ENCODE results near the gene HORMAD2. TPM values are rescaled to one million over a fixed set of nuclear protein-coding genes. Genes with fewer than 3 reads are reported as not detected.

Gene HORMAD2
- total and polyA plus RNA-seq, 9 of the 15 experiments (the other 6 are each of a cell fraction or from before 2014, with no cell fraction given), result not detected

DNA sequence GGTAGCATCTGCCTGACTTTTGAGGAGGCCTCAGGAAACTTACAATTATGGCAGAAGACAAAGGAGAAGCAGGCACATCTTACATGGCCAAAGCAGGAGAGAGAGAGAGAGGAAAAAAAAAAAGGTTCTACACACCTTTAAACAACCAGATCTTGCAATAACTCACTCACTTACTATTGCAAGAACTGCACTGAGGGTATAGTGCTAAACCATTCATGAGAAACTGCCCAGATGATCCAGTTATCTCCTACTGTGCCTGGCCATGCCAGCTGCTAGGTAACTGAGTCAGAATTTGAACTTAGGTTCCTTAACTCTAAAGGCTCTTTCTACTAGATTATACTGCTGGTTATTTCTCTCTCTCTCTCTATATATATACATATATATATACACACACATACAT, 7.3 kb downstream of the HORMAD2 start:
- CTCF ChIA-PET (ENCODE audit: low intra/inter-chr PET ratio), result interaction anchor here (0.9 to 2.4 kb wide), 3 partner anchors 360 to 452 kb away, joined by 3 to 29 read pairs (median 14); no protein-coding TSS in a partner anchor
- Histone ChIP-seq H4K20me1 (replicated peaks; ENCODE audit: control insufficient read depth, insufficient read depth, low read length) (no peaks in the 10 kb centered on the region), H3K36me3 (ENCODE audit: control insufficient read depth, insufficient read depth, low read length) (no peaks in the 10 kb centered on the region), H3K4me1 (replicated peaks in 1 of 2; ENCODE audit: control insufficient read depth in 2 of 2, insufficient read depth in 2 of 2, low read length in 2 of 2) (no peaks in the 10 kb centered on the region; a peak in 1 of 5 replicates), H2AFZ (ENCODE audit: low read depth, low read length) (no peak overlapping the region), H3K27me3 (ENCODE audit: control insufficient read depth in 2 of 2, insufficient read depth in 2 of 2, low read length in 2 of 2) (no peaks in the 10 kb centered on the region), H3K9ac (ENCODE audit: insufficient read depth in 1 of 2, low read depth in 2 of 2, low read length in 2 of 2) (no peak overlapping the region), H3K9me1 (ENCODE audit: control insufficient read depth, insufficient read depth, low read length) (no peaks in the 10 kb centered on the region), H3K4me2 (ENCODE audit: insufficient read depth, low read length) (no peak overlapping the region), H3K79me2 (ENCODE audit: control insufficient read depth, insufficient read depth, low read length) (no peaks in the 10 kb centered on the region), H3K4me3 (no peak overlapping the region), H3K27ac (ENCODE audit: extremely low read depth, low read depth, low read length) (no peak overlapping the region), H3K9me3 (replicated peaks; ENCODE audit: control insufficient read depth, insufficient read depth, low read depth, low read length) (no peaks in the 10 kb centered on the region)
- POLR2A ChIA-PET, result no interaction called here
- no peak for ATAC-seq
- DNase-seq (ENCODE audit: extremely low read depth in 1 of 4, low spot score in 3 of 4), result no peak
- intact Hi-C loops (cut with micrococcal nuclease), result loop anchor here (2.0 to 5.0 kb wide), 2 partner anchors 385 to 453 kb away; no protein-coding TSS in a partner anchor
- TF ChIP-seq ZNF263 (CRISPR knock-in tag; IDR thresholded peaks at IDR 0.05; ENCODE audit: borderline replicate concordance) (no peak), C11orf30 (IDR thresholded peaks at IDR 0.05; ENCODE audit: low read depth) (no peak), KLF6 (CRISPR knock-in tag; IDR thresholded peaks at IDR 0.05; ENCODE audit: borderline replicate concordance) (no peak), ZNF584 (CRISPR knock-in tag; IDR thresholded peaks at IDR 0.05; ENCODE audit: low read depth) (no peak), ZBED1 (IDR thresholded peaks at IDR 0.05) (no peak), CBX3 (IDR thresholded peaks at IDR 0.05; ENCODE audit: borderline replicate concordance in 1 of 2, low read length in 2 of 2) (no peak), HIVEP1 (CRISPR knock-in tag; IDR thresholded peaks at IDR 0.05) (no peak), ZNF24 (IDR thresholded peaks at IDR 0.05) (no peak), TEAD2 (tag; IDR thresholded peaks at IDR 0.05) (no peak), BCL6 (CRISPR knock-in tag; IDR thresholded peaks at IDR 0.05) (no peak), KAT2B (IDR thresholded peaks at IDR 0.05; ENCODE audit: low read depth, low read length) (no peak)
- TF ChIP-seq, protein P1, sequence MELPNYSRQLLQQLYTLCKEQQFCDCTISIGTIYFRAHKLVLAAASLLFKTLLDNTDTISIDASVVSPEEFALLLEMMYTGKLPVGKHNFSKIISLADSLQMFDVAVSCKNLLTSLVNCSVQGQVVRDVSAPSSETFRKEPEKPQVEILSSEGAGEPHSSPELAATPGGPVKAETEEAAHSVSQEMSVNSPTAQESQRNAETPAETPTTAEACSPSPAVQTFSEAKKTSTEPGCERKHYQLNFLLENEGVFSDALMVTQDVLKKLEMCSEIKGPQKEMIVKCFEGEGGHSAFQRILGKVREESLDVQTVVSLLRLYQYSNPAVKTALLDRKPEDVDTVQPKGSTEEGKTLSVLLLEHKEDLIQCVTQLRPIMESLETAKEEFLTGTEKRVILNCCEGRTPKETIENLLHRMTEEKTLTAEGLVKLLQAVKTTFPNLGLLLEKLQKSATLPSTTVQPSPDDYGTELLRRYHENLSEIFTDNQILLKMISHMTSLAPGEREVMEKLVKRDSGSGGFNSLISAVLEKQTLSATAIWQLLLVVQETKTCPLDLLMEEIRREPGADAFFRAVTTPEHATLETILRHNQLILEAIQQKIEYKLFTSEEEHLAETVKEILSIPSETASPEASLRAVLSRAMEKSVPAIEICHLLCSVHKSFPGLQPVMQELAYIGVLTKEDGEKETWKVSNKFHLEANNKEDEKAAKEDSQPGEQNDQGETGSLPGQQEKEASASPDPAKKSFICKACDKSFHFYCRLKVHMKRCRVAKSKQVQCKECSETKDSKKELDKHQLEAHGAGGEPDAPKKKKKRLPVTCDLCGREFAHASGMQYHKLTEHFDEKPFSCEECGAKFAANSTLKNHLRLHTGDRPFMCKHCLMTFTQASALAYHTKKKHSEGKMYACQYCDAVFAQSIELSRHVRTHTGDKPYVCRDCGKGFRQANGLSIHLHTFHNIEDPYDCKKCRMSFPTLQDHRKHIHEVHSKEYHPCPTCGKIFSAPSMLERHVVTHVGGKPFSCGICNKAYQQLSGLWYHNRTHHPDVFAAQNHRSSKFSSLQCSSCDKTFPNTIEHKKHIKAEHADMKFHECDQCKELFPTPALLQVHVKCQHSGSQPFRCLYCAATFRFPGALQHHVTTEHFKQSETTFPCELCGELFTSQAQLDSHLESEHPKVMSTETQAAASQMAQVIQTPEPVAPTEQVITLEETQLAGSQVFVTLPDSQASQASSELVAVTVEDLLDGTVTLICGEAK (IDR thresholded peaks at IDR 0.05), result no peak
- TF ChIP-seq, protein P1 (CRISPR knock-in tag; IDR thresholded peaks at IDR 0.05), result no peak
- TF ChIP-seq, protein P2, sequence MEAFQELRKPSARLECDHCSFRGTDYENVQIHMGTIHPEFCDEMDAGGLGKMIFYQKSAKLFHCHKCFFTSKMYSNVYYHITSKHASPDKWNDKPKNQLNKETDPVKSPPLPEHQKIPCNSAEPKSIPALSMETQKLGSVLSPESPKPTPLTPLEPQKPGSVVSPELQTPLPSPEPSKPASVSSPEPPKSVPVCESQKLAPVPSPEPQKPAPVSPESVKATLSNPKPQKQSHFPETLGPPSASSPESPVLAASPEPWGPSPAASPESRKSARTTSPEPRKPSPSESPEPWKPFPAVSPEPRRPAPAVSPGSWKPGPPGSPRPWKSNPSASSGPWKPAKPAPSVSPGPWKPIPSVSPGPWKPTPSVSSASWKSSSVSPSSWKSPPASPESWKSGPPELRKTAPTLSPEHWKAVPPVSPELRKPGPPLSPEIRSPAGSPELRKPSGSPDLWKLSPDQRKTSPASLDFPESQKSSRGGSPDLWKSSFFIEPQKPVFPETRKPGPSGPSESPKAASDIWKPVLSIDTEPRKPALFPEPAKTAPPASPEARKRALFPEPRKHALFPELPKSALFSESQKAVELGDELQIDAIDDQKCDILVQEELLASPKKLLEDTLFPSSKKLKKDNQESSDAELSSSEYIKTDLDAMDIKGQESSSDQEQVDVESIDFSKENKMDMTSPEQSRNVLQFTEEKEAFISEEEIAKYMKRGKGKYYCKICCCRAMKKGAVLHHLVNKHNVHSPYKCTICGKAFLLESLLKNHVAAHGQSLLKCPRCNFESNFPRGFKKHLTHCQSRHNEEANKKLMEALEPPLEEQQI (IDR thresholded peaks at IDR 0.05), result no peak
- BruUV-seq (replicated peaks), result no TSS peak
- FAIRE-seq, result no peak
- in situ Hi-C loops (cut with MboI), result loop anchor here (25.0 kb wide), 1 partner anchor 400 kb away; no protein-coding TSS in a partner anchor
